Endothelial cell of umbilical vein (primary cell): ENCODE measurements around the gene SLC35G6. TPM values are rescaled to one million over a fixed set of nuclear protein-coding genes. Genes with fewer than 3 reads are reported as not detected.

Experiments used
- BruUV-seq: library from RNA; stranded (reverse); fragments of 400-500 nt; replicated peaks from 2 replicates; lab custom pipeline; 2021; lab: Mats Ljungman, UMichigan
- CTCF ChIA-PET: fragments of 300-600, 350-600 bp; sonication (Branson Sonifier 250); formaldehyde crosslinking; loops from one replicate; lab custom pipeline; 2021; ENCODE audit warnings: antibody characterized with exemption, inconsistent platforms; lab: Charles Lee
- POLR2A ChIA-PET: fragments of 300-600, 350-600 bp; sonication (Branson Sonifier 250); formaldehyde crosslinking; loops from one replicate; lab custom pipeline; 2021; ENCODE audit warnings: antibody characterized with exemption, inconsistent platforms; lab: Charles Lee
- DNase-seq: peaks from one replicate; pipeline ENCODE4 v3.0.0-alpha.2; 2011; ENCODE audit warnings: low read depth, low spot score
- FAIRE-seq: peaks from 2 replicates; lab custom pipeline; 2011; peaks lifted over from hg19 to GRCh38; lab: Jason Lieb, UNC
- H2AFZ ChIP-seq: 2 replicates; pipeline ENCODE4 v1.6.0; 2012; ENCODE audit warnings: low read depth, low read length, control low read depth, inconsistent platforms
- H3K27ac ChIP-seq: 2 replicates; pipeline ENCODE4 v1.5.1; 2011; ENCODE audit warnings: low read depth, mild to moderate bottlenecking, control low read depth, low read length, moderate library complexity; ENCODE audit not compliant: insufficient read depth
- H3K27me3 ChIP-seq, 2 experiments: 2 replicates each; pipeline versions ENCODE4 v1.6.0 to v1.6.1; 2011; ENCODE audit warnings: low read length in 2 of 2, mixed read lengths in 1 of 2; ENCODE audit not compliant: control insufficient read depth in 2 of 2, insufficient read depth in 2 of 2
- H3K36me3 ChIP-seq, 2 experiments: 2 replicates in 1 of 2; 3 replicates in 1 of 2; pipeline ENCODE4 v1.5.1; 2011; ENCODE audit warnings: low read length in 2 of 2, mild to moderate bottlenecking in 1 of 2, moderate library complexity in 1 of 2; ENCODE audit not compliant: control insufficient read depth in 2 of 2, insufficient read depth in 2 of 2; ENCODE audit errors: extremely low read depth in 1 of 2
- H3K4me1 ChIP-seq: 3 replicates; pipeline ENCODE4 v1.5.1; 2011; ENCODE audit warnings: mild to moderate bottlenecking, low read length; ENCODE audit not compliant: control insufficient read depth, insufficient read depth; ENCODE audit errors: extremely low read depth
- H3K4me2 ChIP-seq: 2 replicates; pipeline ENCODE4 v1.6.1; 2011; ENCODE audit warnings: low read length, control low read depth, mixed read lengths; ENCODE audit not compliant: insufficient read depth
- H3K4me3 ChIP-seq, 3 experiments: fragments of 200-600 bp in 1 of 3; sonication (generic), shearing (Covaris generic) in 1 of 3; replicated peaks in 1 of 3; 2 replicates each; pipeline ENCODE4 v1.5.1; 2011 to 2016; ENCODE audit warnings: control low read depth in 3 of 3, low read length in 3 of 3, mild to moderate bottlenecking in 2 of 3, inconsistent platforms in 1 of 3, low read depth in 1 of 3, moderate library complexity in 1 of 3; ENCODE audit not compliant: insufficient read depth in 1 of 3
- H3K79me2 ChIP-seq: 2 replicates; pipeline ENCODE4 v1.6.0; 2012; ENCODE audit warnings: low read length, inconsistent platforms; ENCODE audit not compliant: control insufficient read depth, insufficient read depth
- H3K9ac ChIP-seq: replicated peaks from 2 replicates; pipeline ENCODE3; 2011; ENCODE audit warnings: low read length, control low read depth; ENCODE audit not compliant: insufficient read depth; ENCODE audit errors: extremely low read depth
- H3K9me1 ChIP-seq: replicated peaks from 3 replicates; pipeline ENCODE4 v1.6.0; 2011; ENCODE audit warnings: mild to moderate bottlenecking, low read length; ENCODE audit not compliant: control insufficient read depth, insufficient read depth; ENCODE audit errors: extremely low read depth
- H3K9me3 ChIP-seq: replicated peaks from 2 replicates; pipeline ENCODE4 v1.5.1; 2012; ENCODE audit warnings: low read length, inconsistent platforms; ENCODE audit not compliant: control insufficient read depth, insufficient read depth
- H4K20me1 ChIP-seq: replicated peaks from 2 replicates; pipeline ENCODE3; 2011; ENCODE audit warnings: mild to moderate bottlenecking, low read length; ENCODE audit not compliant: control insufficient read depth, insufficient read depth; ENCODE audit errors: extremely low read depth
- CTCF ChIP-seq, 2 donors: IDR thresholded peaks; 1 replicate in 1 of 2; 2 replicates in 1 of 2; pipeline ENCODE4 v1.5.1; 2011; ENCODE audit warnings: low read length in 2 of 2, mild to moderate bottlenecking in 2 of 2, moderate library complexity in 2 of 2, control low read depth in 1 of 2, inconsistent platforms in 1 of 2, low read depth in 1 of 2; ENCODE audit not compliant: insufficient read depth in 1 of 2; ENCODE audit errors: extremely low read depth in 1 of 2
- EZH2 ChIP-seq: IDR thresholded peaks from 2 replicates; pipeline ENCODE4 v1.6.1; 2012; ENCODE audit warnings: borderline replicate concordance, low read depth, mild to moderate bottlenecking, moderate library complexity, low read length, inconsistent platforms; ENCODE audit not compliant: severe bottlenecking
- FOS ChIP-seq: IDR thresholded peaks from 2 replicates; pipeline ENCODE4 v1.6.1; 2011; ENCODE audit warnings: mild to moderate bottlenecking, low read length, moderate library complexity, borderline replicate concordance; ENCODE audit not compliant: insufficient read depth
- GATA2 ChIP-seq: IDR thresholded peaks from 2 replicates; pipeline ENCODE4 v1.7.0; 2011; ENCODE audit warnings: low read depth, mild to moderate bottlenecking, moderate library complexity, mixed read lengths, low read length; ENCODE audit not compliant: insufficient read length, insufficient read depth
- JUN ChIP-seq: IDR thresholded peaks from 2 replicates; pipeline ENCODE4 v1.6.1; 2011; ENCODE audit warnings: borderline replicate concordance, low read depth; ENCODE audit not compliant: insufficient read length, insufficient read depth
- MAX ChIP-seq: IDR thresholded peaks from 2 replicates; pipeline ENCODE4 v1.6.1; 2011; ENCODE audit not compliant: insufficient read depth, insufficient read length
- MYC ChIP-seq: IDR thresholded peaks from one replicate; pipeline ENCODE4 v1.6.1; 2011; ENCODE audit warnings: mild to moderate bottlenecking, low read depth, low read length
- POLR2A ChIP-seq: IDR thresholded peaks from 2 replicates; pipeline ENCODE4 v1.6.1; 2012; ENCODE audit warnings: low read depth, mild to moderate bottlenecking, control low read depth, low read length
- POLR2AphosphoS5 ChIP-seq: IDR thresholded peaks from 2 replicates; pipeline ENCODE4 v1.6.1; 2012; ENCODE audit warnings: low read depth, mild to moderate bottlenecking, control low read depth, low read length, moderate library complexity; ENCODE audit not compliant: insufficient read depth
- dilution Hi-C: fragments of 300-500 bp; cut with MboI; formaldehyde crosslinking; loops from one replicate; pipeline ENCODE4 v1.15.0; 2019; ENCODE audit warnings: low sequenced_read_pairs; ENCODE audit not compliant: extremely low pct_ligation_motif_present
- intact Hi-C: fragments of 100-400 bp; cut with micrococcal nuclease; formaldehyde crosslinking; loops from one replicate; pipeline ENCODE4 v1.10.0; 2022
- polyA plus RNA-seq, 4 experiments: library from polyadenylated mRNA; depleted of rRNA in 3 of 4; stranded (reverse) in 3 of 4; unstranded in 1 of 4; fragments of >200 nt; gene quantifications; 2 replicates each; pipeline versions ENCODE4 v1.2.1 to v1.2.3, GENCODE V29; 2011 to 2012; ENCODE audit warnings: missing spikeins in 1 of 4
- total RNA-seq: library from RNA; stranded (reverse); gene quantifications from 2 replicates; pipeline ENCODE4 v1.2.3, GENCODE V29; 2021

The SLC35G6 gene
- total and polyA plus RNA-seq, 2 donors (not counting 3 experiments of a cell fraction or from before 2014, with no cell fraction given), result not detected

GRCh38 chr17:7435676-7436555, 45.3 kb upstream of the SLC35G6 start:
- ChIA-PET POLR2A (interaction anchor here (0.5 to 1.7 kb wide), 5 partner anchors 32 to 49 kb away, joined by 3 to 8 read pairs (median 5); partner anchors contain the start of genes POLR2A and TMEM256), CTCF (interaction anchor here (0.8 to 4.4 kb wide), 34 partner anchors 10 to 390 kb away, joined by 3 to 70 read pairs (median 7); partner anchors contain the start of genes CHRNB1, NLGN2, PLSCR3 and POLR2A)
- no peaks in the 10 kb centered on the region for H4K20me1 ChIP-seq
- peak; percentile 70 for FAIRE-seq
- TF ChIP-seq GATA2, result no peak
- no peak for TF ChIP-seq MYC
- TF ChIP-seq MAX, result peak; percentile 13
- no peak for TF ChIP-seq FOS
- no peak for TF ChIP-seq POLR2AphosphoS5
- TF ChIP-seq CTCF (IDR thresholded peaks at IDR 0.05; ENCODE audit: extremely low read depth in 1 of 2, insufficient read depth in 1 of 2, low read depth in 1 of 2, low read length in 2 of 2), result peak; percentile 10 to 35
- no peak for TF ChIP-seq JUN
- TF ChIP-seq EZH2, result no peak
- peak; percentile 15 for TF ChIP-seq POLR2A
- peaks cover 23% of the 10 kb centered on the region for H3K4me1 ChIP-seq
- intact Hi-C loops, result loop anchor here (1.0 to 5.0 kb wide), 9 partner anchors 19 to 251 kb away; partner anchors contain the start of genes CTDNEP1, ELP5, KCTD11 and PLSCR3
- H3K79me2 ChIP-seq, result no peaks in the 10 kb centered on the region
- peak overlapping the region; percentile 54 to 83 (median 83) for H3K4me3 ChIP-seq
- peak overlapping the region; percentile 94 for H3K4me2 ChIP-seq
- H3K27me3 ChIP-seq, result peaks cover 20 to 27% of the 10 kb centered on the region in 2 experiments
- H3K9me3 ChIP-seq, result no peaks in the 10 kb centered on the region
- H3K9me1 ChIP-seq, result no peaks in the 10 kb centered on the region
- no peaks in the 10 kb centered on the region for H3K36me3 ChIP-seq
- peak; percentile 35 for DNase-seq
- peak overlapping the region; percentile 32 for H3K27ac ChIP-seq
- peak overlapping the region; percentile 48 for H2AFZ ChIP-seq
- dilution Hi-C loops, result no loop called here
- H3K9ac ChIP-seq, result peak overlapping the region; percentile 46
- TSS peak; percentile 53 for BruUV-seq
